ENCODE results near the gene PLAGL2.

- TF ChIP-seq CTCF (IDR thresholded peaks at IDR 0.05) = no peak
- TF ChIP-seq EP300 (IDR thresholded peaks at IDR 0.05) = no peak
Observed at GRCh38 chr20:32181606-32182005, 25.9 kb downstream of the PLAGL2 start.

Measured in tibial nerve (tissue), 4 donors.